ENCODE results near the gene HOXA13. TPM values are rescaled to one million over a fixed set of nuclear protein-coding genes. Genes with fewer than 3 reads are reported as not detected.

Gene HOXA13
- total and polyA plus RNA-seq, 10 of the 15 experiments (the other 5 are each of a cell fraction or from before 2014, with no cell fraction given) = not detected

- in situ Hi-C loops (cut with MboI) (no loop called here), intact Hi-C loops (cut with micrococcal nuclease; ENCODE audit: unreplicated experiment) (no loop called here)
- CTCF ChIA-PET = interaction anchor here (1.1 kb wide), 1 partner anchor 16 kb away, joined by 4 read pairs; no protein-coding TSS in a partner anchor
- no peaks in the 10 kb centered on the region for H3K4me1 ChIP-seq (ENCODE audit: control insufficient read depth, insufficient read depth, low read length)
- no peaks in the 10 kb centered on the region for H3K36me3 ChIP-seq (ENCODE audit: control insufficient read depth in 2 of 2, insufficient read depth in 2 of 2, low read length in 1 of 2)
- WGBS (ENCODE audit: insufficient coverage, insufficient replicate concordance, low lambda C conversion rate, missing lambda C conversion rate) = 2% methylated on average over 4 of the region's 4 CpGs
- no peak overlapping the region for H3K4me2 ChIP-seq (ENCODE audit: control insufficient read depth, insufficient read depth)
- no peak overlapping the region for H2AFZ ChIP-seq (ENCODE audit: control insufficient read depth, low read depth, low read length)
- no TSS peak for BruUV-seq (replicated peaks)
- RAD21 ChIA-PET (ENCODE audit: unreplicated experiment) = no interaction called here
- ATAC-seq (no peak), FAIRE-seq (no peak), DNase-seq (ENCODE audit: low read depth, low spot score) (no peak)
- SMC1A ChIA-PET (ENCODE audit: uncharacterized antibody, unreplicated experiment) = no interaction called here
- no peak overlapping the region for H3K27ac ChIP-seq (ENCODE audit: control insufficient read depth, insufficient read depth)
- POLR2A ChIA-PET = no interaction called here
- H3K27me3 ChIP-seq (replicated peaks in 1 of 2; ENCODE audit: control insufficient read depth in 2 of 2, insufficient read depth in 2 of 2, low read length in 1 of 2) = peaks cover 21 to 38% of the 10 kb centered on the region in 2 experiments
- H3K9me3 ChIP-seq (replicated peaks; ENCODE audit: control insufficient read depth, insufficient read depth, low read length) = no peaks in the 10 kb centered on the region; the same call in 2 of the 3 replicates
- no peaks in the 10 kb centered on the region for H3K79me2 ChIP-seq (ENCODE audit: control insufficient read depth, insufficient read depth, low read length)
- no peak overlapping the region for H3K9ac ChIP-seq (ENCODE audit: control insufficient read depth, insufficient read depth, low read length)
- TF ChIP-seq SREBF1 (IDR thresholded peaks at IDR 0.05; ENCODE audit: low read length) (no peak), MAX (IDR thresholded peaks at IDR 0.05; ENCODE audit: low read depth, low read length) (no peak), MYC (IDR thresholded peaks at IDR 0.05; ENCODE audit: insufficient read depth, insufficient read length, insufficient replicate concordance, low read length, severe bottlenecking) (no peak), JUNB (IDR thresholded peaks at IDR 0.05) (no peak), TCF3 (IDR thresholded peaks at IDR 0.05; ENCODE audit: borderline replicate concordance, insufficient read depth, low read depth, low read length) (no peak), KDM1A (IDR thresholded peaks at IDR 0.05; ENCODE audit: borderline replicate concordance) (no peak), TBL1XR1 (IDR thresholded peaks at IDR 0.05; ENCODE audit: low read depth, low read length) (no peak), ZNF384 (IDR thresholded peaks at IDR 0.05; ENCODE audit: borderline replicate concordance, low read depth, low read length) (no peak), MEF2A (IDR thresholded peaks at IDR 0.05; ENCODE audit: insufficient read depth, low read depth, low read length) (no peak), EED (IDR thresholded peaks at IDR 0.05; ENCODE audit: low read depth) (no peak), FOXM1 (IDR thresholded peaks at IDR 0.05; ENCODE audit: low read depth, low read length) (no peak), ZBED1 (IDR thresholded peaks at IDR 0.05; ENCODE audit: borderline replicate concordance) (no peak), SREBF2 (IDR thresholded peaks at IDR 0.05; ENCODE audit: low read length) (no peak), SUZ12 (IDR thresholded peaks at IDR 0.05; ENCODE audit: unreplicated experiment) (no peak), NR2C2 (IDR thresholded peaks at IDR 0.05; ENCODE audit: borderline replicate concordance, control insufficient read depth, insufficient read length, low read depth) (no peak), NFIC (IDR thresholded peaks at IDR 0.05; ENCODE audit: low read depth, low read length) (no peak), MTA3 (IDR thresholded peaks at IDR 0.05; ENCODE audit: borderline replicate concordance, low read length) (no peak), CTCF (IDR thresholded peaks at IDR 0.05 in 2 of 3, conservative IDR thresholded peaks at IDR 0.05 in 1 of 3; ENCODE audit: control insufficient read depth in 2 of 3, extremely low read depth in 1 of 3, insufficient read depth in 1 of 3, low read depth in 3 of 3, low read length in 3 of 3) (no peak)
- H3K4me3 ChIP-seq = no peak overlapping the region
- no peaks in the 10 kb centered on the region for H4K20me1 ChIP-seq (ENCODE audit: control insufficient read depth, insufficient read depth)
Observed at GRCh38 chr7:27181795-27182275, 18.1 kb downstream of the HOXA13 start.
